GM19468 (cell line): Measurements from ENCODE around the gene KIF15.

Experiments
- ATAC-seq: cut with Tn5 transposase; IDR thresholded peaks from one replicate; pipeline ENCODE4 v1.9.1; 2021; ENCODE audit warnings: mild to moderate bottlenecking, moderate library complexity, moderate number of reproducible peaks; ENCODE audit not compliant: unreplicated experiment; ENCODE audit errors: extremely low read depth

Gene KIF15

GRCh38 chr3:44870375-44871061 lies 108.9 kb downstream of the KIF15 start:
- ATAC-seq, result no peak

GRCh38 chr3:44874308-44874707 lies 112.7 kb downstream of the KIF15 start, which contains the start of gene TGM4:
TSS of gene TGM4 (plus strand) at chr3:44874608. CDS start at chr3:44874679, 71 bp downstream.
- ATAC-seq, result no peak

GRCh38 chr3:44875596-44875995 lies 114.0 kb downstream of the KIF15 start:
- no peak for ATAC-seq

GRCh38 chr3:44877333-44877732 lies 115.7 kb downstream of the KIF15 start:
- ATAC-seq, result no peak

GRCh38 chr3:44880284-44880683 lies 118.7 kb downstream of the KIF15 start:
- no peak for ATAC-seq

GRCh38 chr3:44883213-44883955 lies 121.8 kb downstream of the KIF15 start:
- ATAC-seq, result no peak

GRCh38 chr3:44883999-44884431 lies 122.4 kb downstream of the KIF15 start:
- ATAC-seq, result no peak

- no peak for ATAC-seq
These were observed 124.0 kb downstream of the KIF15 start for GRCh38 chr3:44885618-44886017.

GRCh38 chr3:44886561-44886960 lies 125.0 kb downstream of the KIF15 start:
- no peak for ATAC-seq

- no peak for ATAC-seq
These were observed 125.5 kb downstream of the KIF15 start for GRCh38 chr3:44887101-44887500.

GRCh38 chr3:44890258-44890657 lies 128.7 kb downstream of the KIF15 start:
- ATAC-seq, result no peak

GRCh38 chr3:44890852-44891251 lies 129.3 kb downstream of the KIF15 start:
- no peak for ATAC-seq

GRCh38 chr3:44892689-44893088 lies 131.1 kb downstream of the KIF15 start:
- no peak for ATAC-seq

GRCh38 chr3:44893097-44893496 lies 131.5 kb downstream of the KIF15 start:
- no peak for ATAC-seq

- no peak for ATAC-seq
These were observed 132.9 kb downstream of the KIF15 start for GRCh38 chr3:44894485-44894884.

GRCh38 chr3:44896440-44896839 lies 134.8 kb downstream of the KIF15 start:
- no peak for ATAC-seq

GRCh38 chr3:44899683-44900367 lies 138.2 kb downstream of the KIF15 start:
- ATAC-seq, result no peak

GRCh38 chr3:44902628-44903027 lies 141.0 kb downstream of the KIF15 start:
- no peak for ATAC-seq
